Inflammatory macrophage (primary cell): ENCODE results near the gene CDC25A.
A peak's percentile ranks its signal among the peaks of the same experiment; 100 is the strongest.
"Not testable (repeated sequence)": the region's sequence is repeated elsewhere in the genome, so short reads cannot be mapped to it uniquely, and the experiment has no call there.

Source experiments
- DNase-seq, 2 donors: peaks; one replicate each; pipeline ENCODE4 v3.0.0-alpha.2; 2020 to 2022

CDC25A gene

DNA sequence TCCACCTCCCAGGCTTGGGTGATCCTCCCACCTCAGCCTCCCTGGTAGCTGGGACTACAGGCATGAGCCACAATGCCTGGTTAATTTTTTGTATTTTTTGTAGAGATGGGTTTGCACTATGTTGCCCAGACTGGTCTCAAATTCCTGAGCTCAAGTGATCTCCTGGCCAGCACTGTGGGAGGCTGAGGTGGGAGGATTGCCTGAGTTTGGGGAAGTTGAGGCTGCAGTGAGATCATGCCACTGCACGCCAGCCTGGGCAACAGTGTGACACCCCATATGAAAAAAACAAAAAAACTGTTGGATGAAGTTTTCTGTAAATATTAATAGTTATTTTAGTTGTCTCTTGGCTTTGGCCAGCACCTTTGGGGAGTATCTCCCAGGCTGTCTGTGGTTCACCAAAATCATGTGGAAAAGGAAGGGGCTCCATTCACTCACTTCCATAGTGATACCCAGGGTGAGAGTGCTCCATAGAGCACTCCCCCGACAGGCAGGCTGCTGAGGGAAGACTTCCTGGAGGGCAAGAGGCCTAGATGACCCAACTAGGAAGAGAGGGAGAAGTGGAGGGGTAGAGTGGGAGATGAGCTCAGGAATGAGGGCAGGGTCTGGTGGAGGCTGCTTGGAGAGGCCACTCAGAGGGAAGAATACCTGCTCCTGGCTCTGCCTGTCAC is 47.1 kb downstream of the CDC25A start:
- peak; percentile 20 to 93 for DNase-seq

DNA sequence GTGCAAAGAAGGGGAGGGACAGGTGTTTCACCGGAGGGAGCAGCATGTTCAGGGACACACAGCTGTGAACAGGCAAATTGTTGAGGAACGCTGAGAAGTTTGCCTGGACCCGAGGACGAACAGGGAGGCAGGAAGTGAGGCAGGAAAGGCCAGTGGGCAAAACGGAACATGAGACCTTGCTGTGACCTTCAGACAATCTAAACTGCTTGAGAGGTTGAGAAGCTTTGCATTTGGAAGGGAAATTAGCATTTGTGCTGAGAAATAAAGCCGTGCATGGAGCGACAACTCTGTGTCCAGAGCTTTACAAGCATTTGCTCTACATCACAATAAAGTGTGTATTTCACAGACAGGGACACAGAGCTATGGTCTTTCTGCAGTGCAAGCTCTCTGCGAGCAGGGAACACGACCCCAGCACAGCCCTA is 47.9 kb downstream of the CDC25A start:
- DNase-seq = peak in 1 of 2 donors; percentile 42

DNA sequence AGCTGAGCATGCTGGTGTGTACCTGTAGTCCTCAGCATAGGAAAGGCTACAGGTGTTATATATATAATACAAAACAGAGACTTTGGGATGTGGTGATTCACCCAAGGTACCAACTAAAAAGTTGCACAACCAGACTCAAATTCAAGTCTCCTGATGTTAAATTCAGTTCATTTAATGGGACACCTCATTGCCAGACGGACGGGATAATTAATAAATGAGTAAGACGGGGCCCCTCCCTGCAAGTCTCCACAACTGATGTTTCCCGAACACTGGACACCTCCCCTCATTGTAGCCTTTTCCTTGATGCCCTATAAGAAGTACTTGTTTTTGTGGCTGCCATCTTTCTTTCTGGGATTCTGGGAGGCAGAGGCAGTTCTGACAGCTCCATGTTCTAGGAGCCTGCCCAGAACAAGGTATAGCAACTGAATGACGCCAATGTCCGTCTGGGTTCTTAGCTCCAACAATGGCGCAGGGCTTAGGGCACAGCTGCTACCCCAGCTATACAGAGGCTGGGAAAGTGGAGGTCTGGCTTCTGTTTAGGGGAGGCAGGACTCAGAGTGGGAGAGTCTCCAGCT is 50.7 kb downstream of the CDC25A start:
- no peak for DNase-seq

DNA sequence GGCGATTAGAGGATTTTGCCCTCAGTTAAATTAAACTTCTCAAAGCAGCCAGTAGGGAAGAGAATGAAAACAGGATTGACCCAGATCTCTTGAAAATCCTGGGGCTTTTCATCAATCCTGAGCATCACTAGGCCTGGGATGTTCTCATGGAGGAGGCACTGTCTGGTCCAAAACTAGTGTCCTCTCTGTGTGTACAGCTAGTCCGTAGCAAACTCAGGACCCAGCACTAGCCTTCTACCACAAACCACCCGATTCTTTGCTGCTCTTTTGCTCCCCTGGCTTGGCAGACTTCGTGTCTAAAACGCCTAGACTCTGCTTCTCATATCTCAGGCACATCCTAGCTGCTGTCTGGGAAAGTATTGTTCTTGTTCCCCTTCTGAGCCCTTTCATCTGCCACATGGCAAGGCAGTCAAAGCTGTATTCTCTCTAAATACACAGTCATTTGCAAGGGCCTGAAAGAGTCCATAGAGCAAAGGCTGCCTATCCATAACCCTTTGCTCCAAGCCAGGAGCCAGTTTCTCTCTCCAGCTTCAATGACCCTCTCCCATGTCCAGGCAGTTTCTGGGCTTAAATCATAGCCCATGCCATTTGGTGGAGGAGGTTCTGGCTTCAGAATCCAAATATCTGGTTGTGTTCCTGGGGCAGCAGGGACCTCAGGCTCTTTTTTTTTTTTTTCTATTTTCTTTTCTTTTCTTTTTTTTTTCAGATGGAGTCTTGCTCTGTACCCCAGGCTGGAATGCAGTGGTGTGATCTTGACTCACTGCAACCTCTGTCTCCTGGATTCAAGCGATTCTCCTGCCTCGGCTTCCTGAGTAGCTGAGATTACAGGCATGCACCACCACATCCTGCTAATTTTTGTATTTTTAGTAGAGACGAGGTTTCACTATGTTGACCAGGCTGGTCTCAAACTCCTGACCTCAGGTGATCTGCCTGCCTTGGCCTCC is 52.4 kb downstream of the CDC25A start:
- no peak for DNase-seq

DNA sequence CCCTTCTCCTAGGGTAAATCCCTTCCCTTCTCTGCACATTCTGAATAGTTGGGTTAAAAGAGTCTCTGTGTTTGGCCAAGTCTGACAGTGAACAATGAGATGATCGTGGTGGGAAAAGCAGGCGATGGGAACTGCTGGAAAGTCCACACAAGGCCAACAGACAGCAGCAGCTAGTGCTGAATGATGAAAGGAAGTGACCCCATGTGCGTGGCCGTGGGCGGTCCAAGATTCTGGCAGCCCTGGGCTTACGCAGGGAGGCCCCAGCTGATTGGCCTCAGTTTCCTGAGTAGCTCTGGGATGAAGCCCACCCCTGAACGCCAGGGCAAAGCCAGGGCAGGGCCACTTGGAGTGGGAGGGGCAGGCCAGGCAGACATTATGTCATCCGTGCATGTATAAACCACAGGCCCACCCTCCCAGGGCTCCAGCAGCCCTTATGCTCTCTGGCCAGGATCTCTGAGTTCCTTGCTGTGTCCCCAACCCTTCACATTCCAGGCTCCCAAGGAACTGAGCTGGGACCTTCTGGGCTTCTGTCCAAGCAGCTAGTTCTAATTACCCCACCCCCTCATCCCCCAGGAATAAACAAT is 57.8 kb downstream of the CDC25A start:
- peak in 1 of 2 donors; percentile 56 for DNase-seq

DNA sequence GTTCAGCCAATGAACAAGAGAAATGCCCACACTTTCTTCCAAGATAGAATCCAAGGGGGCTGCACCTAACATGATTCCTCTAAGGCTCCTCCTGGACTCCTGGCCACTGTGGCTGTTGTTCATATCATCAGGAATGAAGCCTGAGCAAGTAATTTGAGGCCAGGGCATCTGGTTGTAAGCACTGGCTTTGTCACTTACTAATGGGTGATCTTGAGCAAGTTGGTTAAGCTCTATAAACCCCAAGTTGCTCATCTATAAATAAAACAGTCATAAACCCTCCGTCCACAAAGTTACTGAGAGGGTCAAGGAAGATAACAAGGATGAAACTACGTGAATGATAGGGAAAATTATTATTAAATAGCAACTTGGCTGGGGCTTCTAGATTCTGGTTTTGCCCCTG is 58.3 kb downstream of the CDC25A start:
- DNase-seq = no peak

DNA sequence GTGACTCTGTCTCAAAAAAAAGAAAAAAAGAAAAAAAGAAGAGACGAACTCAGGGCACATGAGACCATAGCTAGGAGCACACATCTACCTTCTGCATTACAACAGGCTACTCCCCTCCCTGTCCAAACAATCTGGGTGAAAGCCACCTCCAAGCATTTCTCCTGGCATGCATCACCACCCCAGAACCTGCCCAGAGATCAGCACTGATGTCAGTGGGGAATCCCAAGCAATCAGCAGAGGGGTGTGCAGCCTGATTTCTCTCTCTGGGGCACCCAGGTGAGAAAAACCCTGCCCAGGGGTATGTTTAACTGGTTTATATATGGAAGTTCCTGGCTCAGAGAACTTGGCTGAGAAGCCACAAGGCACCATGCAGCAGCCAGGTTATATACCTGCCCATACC is 59.4 kb downstream of the CDC25A start:
- no peak for DNase-seq

DNA sequence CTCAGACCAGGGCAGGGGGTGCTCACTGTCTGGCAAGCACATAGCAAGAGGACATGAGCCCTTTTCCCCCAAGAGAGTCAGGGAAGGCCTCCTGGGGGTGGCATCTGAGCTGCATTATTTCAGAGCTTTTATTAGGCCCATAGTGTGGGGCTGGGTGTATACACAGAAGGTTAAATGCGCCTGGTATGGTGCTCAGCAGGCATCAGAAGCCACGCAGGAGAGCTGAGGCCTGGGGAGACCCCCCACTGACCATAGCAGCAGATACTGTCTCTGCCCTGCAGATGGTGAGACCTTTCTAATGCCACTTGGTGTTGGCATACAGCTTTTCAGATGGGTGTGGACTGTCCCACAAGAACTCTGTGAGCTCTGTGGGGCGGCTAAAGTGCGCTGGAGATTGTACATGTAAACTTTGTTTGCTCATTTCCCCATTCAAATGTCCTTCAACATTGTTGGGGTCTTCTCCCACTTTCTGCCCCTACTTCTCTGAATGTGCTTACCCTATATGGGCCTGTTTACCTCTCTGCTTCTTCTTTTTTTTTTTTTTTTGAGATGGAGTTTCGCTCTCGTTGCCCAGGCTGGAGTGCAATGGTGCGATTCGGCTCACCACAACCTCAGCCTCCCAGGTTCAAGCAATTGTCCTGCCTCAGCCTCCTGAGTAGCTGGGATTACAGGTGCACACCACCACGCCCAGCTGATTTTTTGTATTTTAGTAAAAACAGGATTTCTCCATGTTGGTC is 62.2 kb downstream of the CDC25A start:
- DNase-seq = no peak

DNA sequence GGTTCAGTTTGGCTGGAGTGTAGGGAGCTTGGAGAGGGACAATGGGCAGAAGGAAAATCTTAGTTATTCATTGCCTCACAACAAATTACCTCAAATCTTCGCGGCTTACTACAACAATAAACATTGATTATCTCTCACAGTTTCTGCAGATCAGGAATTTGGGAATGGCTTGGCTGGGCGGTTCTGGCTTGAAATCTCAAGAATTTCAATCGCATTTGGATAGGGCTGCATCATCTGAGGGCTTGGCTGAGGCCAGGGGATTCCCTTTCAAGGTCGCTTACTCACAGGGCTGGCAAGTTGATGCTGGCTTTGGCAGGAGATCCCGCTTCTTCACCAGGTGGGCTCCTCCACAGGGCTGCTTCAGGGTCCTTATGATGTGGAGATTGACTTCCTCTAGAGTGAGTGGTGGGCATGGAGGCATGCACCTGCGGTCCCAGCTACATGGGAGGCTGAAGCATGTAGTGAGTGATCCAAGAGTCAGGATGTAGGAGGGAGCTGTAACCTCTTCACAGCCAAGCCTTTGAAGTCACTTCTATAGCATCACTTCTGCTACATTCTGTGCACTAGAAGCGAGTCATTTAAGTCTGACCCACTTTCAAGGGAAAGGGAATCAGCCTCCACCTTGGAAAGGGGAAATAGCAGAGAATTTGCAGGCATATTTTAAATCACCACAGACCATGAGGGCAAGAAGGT is 63.1 kb downstream of the CDC25A start:
- DNase-seq = peak in 1 of 2 donors; percentile 50

DNA sequence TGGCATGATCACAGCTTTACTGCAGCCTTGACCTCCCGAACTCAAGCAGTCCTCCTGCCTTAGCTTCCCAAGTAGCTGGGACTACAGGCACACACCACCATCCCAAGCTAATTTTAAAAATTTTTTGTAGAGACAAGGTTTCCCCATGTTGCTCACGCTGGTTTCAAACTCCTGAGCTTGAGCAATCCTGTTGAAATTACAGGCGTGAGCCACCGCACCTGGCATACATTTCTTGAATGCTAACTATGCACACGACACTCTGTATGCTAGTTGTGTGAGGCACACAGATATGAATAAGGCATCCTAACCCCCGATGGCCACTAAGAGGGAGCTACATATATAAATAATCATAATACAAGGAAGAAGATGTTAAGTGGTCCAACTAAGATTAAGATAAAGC is 64.9 kb downstream of the CDC25A start:
- no peak for DNase-seq

DNA sequence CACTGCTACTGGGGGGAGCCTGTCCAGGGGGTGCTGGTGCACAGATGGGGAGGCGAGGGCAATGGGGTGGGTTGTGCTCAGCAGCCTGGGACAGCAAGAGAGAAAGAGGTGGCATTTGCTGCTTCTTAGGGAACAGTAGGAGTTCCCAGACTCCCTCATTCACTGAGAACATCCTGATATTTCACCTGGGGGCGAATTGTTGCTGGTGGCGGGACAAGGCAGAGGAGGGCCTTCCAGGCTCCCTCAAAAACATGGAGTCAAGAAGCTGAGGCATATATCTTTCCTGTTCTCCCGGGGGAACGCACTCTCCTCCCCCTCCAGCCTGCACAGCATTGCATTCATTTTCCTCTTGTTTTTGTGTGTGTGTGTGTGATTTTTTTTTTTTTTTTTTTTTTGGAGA is 65.7 kb downstream of the CDC25A start:
- DNase-seq = no peak

DNA sequence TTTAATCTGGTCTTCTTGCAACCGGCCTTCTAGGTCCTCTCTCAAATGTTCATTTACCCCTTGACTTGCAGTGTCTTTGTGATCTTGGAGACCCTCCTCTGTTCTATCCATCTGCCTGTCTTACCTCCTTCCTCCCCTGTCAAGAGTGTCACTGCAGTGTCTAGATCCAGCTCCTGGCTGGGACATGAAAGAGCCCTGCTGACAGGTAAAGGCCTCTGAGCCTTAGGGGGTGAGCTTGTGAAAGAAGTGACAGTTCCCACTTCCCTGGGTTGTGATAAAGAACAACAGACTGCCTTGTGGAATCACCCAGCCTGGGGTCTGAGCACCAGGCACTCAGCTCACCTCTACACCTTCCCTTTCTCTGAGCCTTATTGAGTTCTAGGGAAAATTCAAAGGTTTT is 68.0 kb downstream of the CDC25A start:
- DNase-seq = no peak

DNA sequence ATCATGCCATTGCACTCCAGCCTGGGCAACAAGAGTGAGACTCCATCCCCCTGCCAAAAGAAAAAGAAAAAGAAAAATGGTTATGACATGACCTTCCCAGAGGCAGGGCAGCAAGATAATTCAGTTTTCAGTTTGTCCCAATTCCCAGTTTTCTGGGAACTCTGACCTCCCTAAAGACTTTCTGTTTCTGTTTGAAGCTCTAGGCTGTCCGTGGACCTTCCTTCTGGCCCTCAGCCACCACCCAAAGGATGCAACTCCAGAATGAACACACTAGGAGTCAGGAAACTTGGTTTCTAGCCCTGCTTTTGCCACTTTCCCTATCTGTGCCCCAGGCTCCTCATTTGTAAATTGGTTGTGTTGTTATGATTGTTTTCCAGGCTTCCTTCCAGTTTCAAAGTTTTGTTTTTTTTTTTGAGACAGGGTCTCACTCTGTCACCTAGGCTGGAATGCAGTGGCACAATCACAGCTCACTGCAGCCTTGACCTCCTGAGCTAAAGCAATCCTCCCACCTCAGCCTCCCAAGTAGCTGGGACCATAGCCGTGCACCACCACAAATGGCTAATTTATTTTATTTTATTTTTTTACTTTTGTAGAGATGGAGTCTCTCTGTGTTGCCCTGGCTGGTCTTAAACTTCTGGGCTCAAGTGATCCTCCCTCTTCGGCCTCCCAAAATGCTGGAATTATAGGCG is 68.6 kb downstream of the CDC25A start:
- DNase-seq = no peak

DNA sequence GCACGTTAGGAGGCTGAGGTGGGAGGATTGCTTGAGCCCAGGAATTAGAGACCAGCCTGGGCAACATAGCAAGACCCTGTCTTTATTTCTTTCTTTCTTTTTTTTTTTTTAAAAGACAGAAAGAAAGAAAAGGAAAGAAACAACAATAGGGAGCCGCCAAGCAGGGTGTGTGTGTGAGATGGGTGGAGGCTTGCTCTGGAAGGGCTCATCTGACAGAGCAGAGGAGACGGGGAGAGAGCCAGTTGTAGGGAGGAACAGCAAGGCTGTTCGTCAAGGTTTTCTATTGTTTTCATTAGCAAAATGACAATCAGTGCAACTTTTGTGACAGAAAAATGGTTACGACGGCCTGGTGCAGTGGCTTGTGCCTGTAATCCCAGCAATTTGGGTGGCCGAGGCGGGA is 69.3 kb downstream of the CDC25A start:
- no peak for DNase-seq

DNA sequence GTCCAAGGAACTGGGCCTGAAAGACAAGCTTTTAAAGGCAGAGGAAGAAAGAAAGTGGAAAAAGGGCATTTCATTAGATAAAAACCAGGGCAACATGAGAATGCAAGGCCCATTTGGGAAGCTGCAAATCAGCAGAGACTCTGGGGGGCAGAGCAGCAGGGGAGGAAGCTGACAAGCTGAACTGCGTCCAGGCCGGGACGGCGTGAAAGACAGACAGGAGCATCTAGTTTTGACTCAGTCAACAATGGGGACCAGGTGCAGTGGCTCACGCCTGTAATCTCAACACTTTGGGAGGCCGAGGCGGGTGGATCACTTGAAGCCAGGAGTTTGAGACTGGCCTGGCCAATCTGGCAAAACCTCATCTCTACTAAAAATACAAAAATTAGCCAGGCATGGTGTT is 69.9 kb downstream of the CDC25A start:
- DNase-seq = no peak

DNA sequence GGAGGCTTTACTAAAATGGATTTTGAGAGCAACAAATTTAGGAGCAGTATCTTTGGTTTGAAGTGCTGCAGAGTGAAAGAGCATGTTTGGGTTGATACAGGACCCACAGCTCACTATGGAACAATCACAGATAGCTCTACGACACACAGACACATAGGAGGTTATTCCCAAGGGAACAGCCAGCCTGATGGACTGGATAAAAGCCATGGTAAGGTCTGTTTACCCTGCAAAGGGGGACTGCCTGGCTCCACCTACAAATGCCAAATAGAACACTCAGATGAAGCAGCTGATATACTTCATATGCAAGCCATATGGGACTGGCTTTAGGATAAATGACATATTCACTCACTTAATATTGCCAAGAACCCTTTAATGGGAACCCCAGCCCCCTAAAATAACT is 75.4 kb downstream of the CDC25A start:
- DNase-seq = no peak

DNA sequence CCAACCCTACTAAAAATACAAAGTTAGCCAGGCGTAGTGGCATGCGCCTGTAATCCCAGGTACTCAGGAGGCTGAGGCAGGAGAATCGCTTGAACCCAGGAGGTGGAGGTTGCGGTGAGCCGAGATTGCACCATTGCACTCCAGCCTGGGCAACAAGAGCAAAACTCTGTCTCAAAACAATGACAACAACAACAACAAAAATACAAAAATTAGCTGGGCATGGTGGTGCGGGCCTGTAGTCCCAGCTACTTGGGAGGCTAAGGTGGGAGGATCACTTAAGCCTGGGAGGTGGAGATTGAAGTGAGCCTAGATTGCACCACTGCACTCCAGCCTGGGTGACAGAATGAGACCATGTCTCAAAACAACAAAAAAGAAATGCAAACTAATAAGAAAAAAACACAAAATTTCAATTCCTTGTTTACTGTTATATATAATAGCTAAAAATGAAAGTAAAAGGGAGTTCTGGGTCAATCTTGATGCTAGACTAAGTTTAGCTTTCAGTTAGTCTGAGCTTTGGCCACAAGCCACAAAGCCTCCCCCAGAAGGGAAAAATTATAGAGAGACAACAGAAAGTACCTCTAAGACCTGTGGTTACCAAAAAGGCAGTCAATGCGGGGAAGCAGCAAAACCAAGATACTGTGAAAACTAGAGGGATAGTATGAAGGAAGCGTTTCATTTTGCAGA is 76.0 kb downstream of the CDC25A start:
- not testable (repeated sequence) for DNase-seq

DNA sequence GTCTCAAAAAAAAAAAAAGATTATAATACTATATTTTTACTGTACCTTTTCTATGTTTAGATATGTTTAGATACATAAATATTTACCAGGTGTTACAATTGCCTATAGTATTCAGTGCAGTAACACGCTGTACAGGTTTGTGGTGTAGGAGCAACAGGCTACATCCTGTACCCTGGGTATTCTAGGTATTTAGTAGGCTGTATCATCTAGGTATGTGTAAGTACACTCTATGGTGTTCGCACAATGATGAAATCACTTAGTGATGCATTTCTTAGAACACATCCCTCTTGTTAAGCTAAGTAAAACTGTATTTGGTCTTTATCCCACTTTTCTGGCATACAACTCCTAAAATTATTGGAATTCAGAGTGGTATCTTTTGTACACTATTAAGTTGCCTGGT is 77.8 kb downstream of the CDC25A start:
- DNase-seq = no peak

DNA sequence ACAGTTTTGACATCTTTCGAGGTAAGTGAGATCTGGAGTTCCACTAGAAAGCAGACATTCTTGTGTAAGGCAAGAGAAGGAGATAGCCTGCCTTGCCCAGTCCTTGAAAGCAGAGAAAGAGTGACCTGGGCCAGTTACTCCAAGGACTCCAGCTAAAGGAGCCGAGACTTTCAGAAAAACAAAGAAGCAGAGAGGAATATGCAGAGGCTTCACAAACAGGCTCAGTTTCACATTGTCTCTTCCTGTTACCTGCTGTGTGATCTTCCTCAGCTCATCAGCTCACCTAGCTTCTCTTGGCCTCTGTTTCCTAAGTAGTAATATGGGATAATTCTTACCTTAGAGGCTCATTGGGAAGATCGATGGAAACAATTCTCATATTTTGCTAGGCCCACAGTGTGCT is 81.0 kb downstream of the CDC25A start:
- no peak for DNase-seq
